ENCODE measurements around the gene FLOT2. TPM values are rescaled to one million over a fixed set of nuclear protein-coding genes. Genes with fewer than 3 reads are reported as not detected.
"Not testable (repeated sequence)": the region's sequence is repeated elsewhere in the genome, so short reads cannot be mapped to it uniquely, and the experiment has no call there.

Gene FLOT2
- total and polyA plus RNA-seq, 4 donors, result 34.9 to 138 (median 84.5) TPM

DNA sequence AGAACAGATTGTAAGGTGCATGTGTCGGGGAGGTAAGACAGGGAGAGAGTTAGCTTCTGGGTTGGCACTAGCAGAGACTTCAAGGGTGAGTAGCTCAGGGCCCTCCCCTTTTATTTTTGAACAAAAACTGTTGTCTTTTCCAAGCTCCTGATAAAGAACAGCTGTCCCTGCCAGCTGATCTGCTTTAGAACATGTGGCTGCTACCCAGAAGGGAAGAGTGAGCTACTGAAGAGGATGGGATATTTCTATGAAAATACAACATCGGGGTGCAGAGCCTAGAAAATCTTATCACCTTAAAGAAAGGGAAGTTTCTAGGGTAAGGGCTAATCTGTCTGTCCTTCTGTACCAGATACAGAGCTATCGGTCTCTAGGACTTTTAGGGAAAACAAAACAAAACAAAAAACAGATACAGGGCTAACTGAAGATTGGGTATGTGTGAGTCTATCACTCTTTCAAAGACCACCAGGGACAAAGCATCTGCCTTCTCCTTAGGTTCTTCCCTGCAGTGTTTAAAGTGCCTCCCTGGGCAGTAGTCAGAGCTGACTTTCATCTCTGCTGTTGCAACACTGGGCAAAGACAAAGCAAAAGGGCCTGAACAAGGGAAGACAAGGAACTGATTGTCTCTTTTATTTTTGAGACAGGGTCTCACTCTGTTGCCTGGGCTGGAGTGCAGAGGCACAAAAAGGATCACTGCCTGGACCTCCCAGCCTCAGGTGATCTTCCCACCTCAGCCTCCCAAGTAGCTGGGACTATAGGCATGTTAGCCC is 10.4 kb upstream of the FLOT2 start:
- no peaks in the 10 kb centered on the region for H3K9me3 ChIP-seq (ENCODE audit: control insufficient read depth, insufficient read depth, low read length)
- WGBS (ENCODE audit: insufficient coverage), result 100% methylated on average over 1 of the region's 3 CpGs
- H3K36me3 ChIP-seq (ENCODE audit: control insufficient read depth, insufficient read depth, low read length), result peaks cover 74% of the 10 kb centered on the region
- no peak overlapping the region for H3K27ac ChIP-seq (ENCODE audit: low read depth, low read length)
- no peak overlapping the region for H3K4me3 ChIP-seq (ENCODE audit: low read depth, low read length)
- peaks cover 12% of the 10 kb centered on the region for H3K4me1 ChIP-seq (ENCODE audit: control insufficient read depth, insufficient read depth, low read length)
- H3K27me3 ChIP-seq (ENCODE audit: control insufficient read depth, insufficient read depth, low read length), result no peaks in the 10 kb centered on the region
- no peak for DNase-seq (ENCODE audit: low read depth in 4 of 6, low spot score in 6 of 6)

DNA sequence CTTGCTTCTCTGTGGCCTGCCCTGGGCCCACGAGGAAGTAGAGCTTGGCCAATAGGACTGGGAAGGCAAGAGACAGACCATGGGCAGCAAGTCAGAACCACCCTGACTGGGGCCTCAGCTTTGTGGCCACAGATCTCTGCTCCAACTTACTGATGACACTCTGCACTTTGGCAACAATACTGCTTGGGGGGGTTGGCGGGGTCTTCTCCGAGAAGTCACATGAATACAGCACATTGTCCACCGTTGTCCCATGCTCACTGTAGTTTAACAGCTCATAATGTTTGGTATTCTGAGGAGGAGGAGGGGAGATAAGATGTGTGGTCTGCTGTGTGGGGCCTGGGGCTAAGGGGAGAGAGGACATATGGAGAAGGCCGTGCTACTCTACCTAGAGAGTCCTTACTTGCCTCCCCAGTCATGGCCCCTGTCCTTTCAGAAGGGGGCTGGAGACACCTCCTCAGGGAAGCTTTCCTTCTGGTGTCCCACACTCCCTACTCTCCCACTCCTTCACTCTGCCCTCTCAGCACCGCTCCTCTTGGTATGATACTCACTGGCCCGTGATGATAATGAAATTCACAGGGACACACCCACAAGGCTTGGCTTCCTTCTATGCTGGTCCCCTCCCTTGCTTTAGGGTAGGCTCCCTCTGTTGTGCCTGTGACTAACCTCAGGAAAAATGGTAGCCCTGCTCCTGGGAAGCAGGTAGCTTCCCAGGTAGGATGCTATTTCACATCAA is 9.3 kb upstream of the FLOT2 start:
- H3K27ac ChIP-seq (ENCODE audit: low read depth, low read length), result no peak overlapping the region
- DNase-seq (ENCODE audit: low read depth in 4 of 6, low spot score in 6 of 6), result no peak
- WGBS (ENCODE audit: insufficient coverage), result 62% methylated on average over 3 of the region's 7 CpGs

DNA sequence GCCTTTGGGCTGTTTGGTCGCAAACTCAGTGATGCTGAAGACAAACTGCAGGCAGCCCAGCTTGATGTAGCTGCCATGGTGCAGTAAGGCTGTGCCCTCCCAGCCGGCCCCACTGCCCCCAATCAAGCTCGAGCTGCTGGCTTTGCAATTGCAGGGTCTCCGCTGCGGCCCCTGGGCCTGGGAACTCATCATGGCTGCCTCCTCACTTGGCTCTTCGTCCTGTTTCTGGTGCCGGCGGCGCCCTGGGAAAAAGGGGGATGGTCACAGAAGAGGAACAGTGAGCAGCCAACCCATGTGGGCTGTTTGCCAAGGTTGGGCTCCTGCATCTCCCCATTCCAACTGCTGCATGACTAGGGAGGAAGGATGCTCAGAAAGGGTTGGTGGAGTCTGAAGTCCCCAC is 8.7 kb upstream of the FLOT2 start:
- no peak overlapping the region for H3K4me3 ChIP-seq (ENCODE audit: low read depth, low read length)
- no peak overlapping the region for H3K27ac ChIP-seq (ENCODE audit: low read depth, low read length)
- WGBS (ENCODE audit: insufficient coverage), result 52% methylated on average over 9 of the region's 9 CpGs
- no peaks in the 10 kb centered on the region for H3K9me3 ChIP-seq (ENCODE audit: control insufficient read depth, insufficient read depth, low read length)
- DNase-seq (ENCODE audit: low read depth in 4 of 6, low spot score in 6 of 6), result peak in 2 of 6 donors; percentile 23 to 42
- peaks cover 59% of the 10 kb centered on the region for H3K36me3 ChIP-seq (ENCODE audit: control insufficient read depth, insufficient read depth, low read length)
- H3K27me3 ChIP-seq (ENCODE audit: control insufficient read depth, insufficient read depth, low read length), result no peaks in the 10 kb centered on the region
- H3K4me1 ChIP-seq (ENCODE audit: control insufficient read depth, insufficient read depth, low read length), result peaks cover 23% of the 10 kb centered on the region

More for the DNA sequence above, 9.3 kb upstream of the FLOT2 start:
- H3K27me3 ChIP-seq (ENCODE audit: control insufficient read depth, insufficient read depth, low read length), result no peaks in the 10 kb centered on the region
- no peaks in the 10 kb centered on the region for H3K9me3 ChIP-seq (ENCODE audit: control insufficient read depth, insufficient read depth, low read length)
- no peak overlapping the region for H3K4me3 ChIP-seq (ENCODE audit: low read depth, low read length)
- peaks cover 64% of the 10 kb centered on the region for H3K36me3 ChIP-seq (ENCODE audit: control insufficient read depth, insufficient read depth, low read length)
- H3K4me1 ChIP-seq (ENCODE audit: control insufficient read depth, insufficient read depth, low read length), result peaks cover 17% of the 10 kb centered on the region

DNA sequence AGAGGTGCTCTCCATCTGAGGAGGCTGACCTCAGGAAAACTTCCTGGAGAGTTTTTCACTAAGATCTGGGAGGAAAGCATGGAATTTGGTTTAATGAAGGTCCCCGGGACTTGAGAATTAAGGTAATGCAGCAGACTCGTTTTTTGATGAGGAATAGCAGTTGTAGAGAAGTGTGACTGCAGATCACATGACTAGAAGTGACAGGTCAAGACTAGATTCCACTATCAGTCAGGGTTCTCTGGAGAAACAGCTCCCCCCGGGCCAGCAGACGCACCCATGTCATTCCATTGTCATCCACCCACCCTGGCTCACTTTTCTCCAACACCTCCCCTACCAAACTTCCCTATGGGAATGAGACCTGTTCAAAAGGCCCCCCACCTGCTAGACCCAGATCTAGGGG is 7.3 kb upstream of the FLOT2 start:
- DNase-seq (ENCODE audit: low read depth in 4 of 6, low spot score in 6 of 6), result no peak
- H3K4me1 ChIP-seq (ENCODE audit: control insufficient read depth, insufficient read depth, low read length), result peaks cover 30% of the 10 kb centered on the region
- H3K27ac ChIP-seq (ENCODE audit: low read depth, low read length), result no peak overlapping the region
- H3K27me3 ChIP-seq (ENCODE audit: control insufficient read depth, insufficient read depth, low read length), result no peaks in the 10 kb centered on the region
- H3K4me3 ChIP-seq (ENCODE audit: low read depth, low read length), result no peak overlapping the region
- 81% methylated on average over 2 of the region's 4 CpGs for WGBS (ENCODE audit: insufficient coverage)
- no peaks in the 10 kb centered on the region for H3K9me3 ChIP-seq (ENCODE audit: control insufficient read depth, insufficient read depth, low read length)
- H3K36me3 ChIP-seq (ENCODE audit: control insufficient read depth, insufficient read depth, low read length), result peaks cover 56% of the 10 kb centered on the region

DNA sequence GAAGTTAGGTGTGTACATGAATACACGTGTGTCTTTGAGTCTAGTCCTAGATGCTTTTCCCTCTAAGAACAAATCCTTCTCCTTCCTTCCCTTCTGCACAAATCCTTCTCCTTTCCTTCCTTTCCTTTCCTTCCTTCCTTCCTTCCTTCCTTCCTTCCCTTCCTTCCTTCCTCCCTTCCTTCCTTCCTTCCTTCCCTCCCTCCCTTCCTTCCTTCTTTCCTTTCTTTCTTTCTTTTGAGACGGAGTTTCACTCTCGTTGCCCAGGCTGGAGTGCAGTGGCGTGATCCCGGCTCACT is 6.0 kb upstream of the FLOT2 start:
- 73% methylated on average over 3 of the region's 5 CpGs for WGBS (ENCODE audit: insufficient coverage)
- H3K9me3 ChIP-seq (ENCODE audit: control insufficient read depth, insufficient read depth, low read length); H3K27me3 ChIP-seq (ENCODE audit: control insufficient read depth, insufficient read depth, low read length); H3K4me3 ChIP-seq (ENCODE audit: low read depth, low read length); DNase-seq (ENCODE audit: low read depth in 4 of 6, low spot score in 6 of 6); H3K27ac ChIP-seq (ENCODE audit: low read depth, low read length): not testable (repeated sequence)
- H3K36me3 ChIP-seq (ENCODE audit: control insufficient read depth, insufficient read depth, low read length), result peaks cover 46% of the 10 kb centered on the region
- H3K4me1 ChIP-seq (ENCODE audit: control insufficient read depth, insufficient read depth, low read length), result peaks cover 31% of the 10 kb centered on the region

DNA sequence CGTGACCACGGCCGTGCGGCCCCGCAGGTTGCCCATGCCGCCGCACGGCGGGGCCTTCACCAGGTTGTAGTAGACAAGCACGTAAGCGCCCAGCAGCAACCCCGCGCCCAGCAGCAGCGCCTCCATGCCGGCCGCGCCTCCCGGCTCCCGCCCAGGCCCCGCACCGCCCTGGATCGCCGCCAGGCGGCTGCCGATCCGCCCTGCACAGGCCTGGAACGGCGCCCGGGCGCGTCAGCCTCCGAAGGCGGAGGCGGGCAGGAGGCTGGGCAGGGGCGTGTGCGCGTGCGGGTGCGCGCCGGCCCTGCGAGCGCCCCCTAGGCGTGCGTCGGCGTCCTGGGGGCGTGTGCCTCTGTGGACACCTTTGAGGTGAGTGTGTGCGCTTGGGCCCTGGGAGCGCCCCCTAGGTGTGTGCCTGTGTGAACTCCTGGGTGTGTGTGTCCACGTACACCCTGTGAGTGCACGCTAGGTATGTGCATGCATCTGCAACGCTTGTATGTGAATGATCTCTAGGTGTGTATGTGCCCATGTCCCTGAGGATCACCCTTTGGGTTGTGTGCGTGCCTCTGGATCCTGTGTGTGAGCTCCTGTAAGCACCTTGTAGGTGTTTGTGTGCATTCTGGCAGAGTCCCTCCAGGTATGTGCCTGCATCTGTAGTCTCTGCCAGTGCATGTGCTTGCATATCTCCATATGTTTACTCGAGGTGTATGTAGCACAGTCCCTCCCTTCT is 5.4 kb upstream of the FLOT2 start, which contains the start of gene DHRS13:
DHRS13 (minus strand) TSS at position 261 of the 727 bp plus-strand sequence; CDS start at position 126, 135 bp downstream.
- no peaks in the 10 kb centered on the region for H3K27me3 ChIP-seq (ENCODE audit: control insufficient read depth, insufficient read depth, low read length)
- peak; percentile 62 to 97 (median 86) for DNase-seq (ENCODE audit: low read depth in 4 of 6, low spot score in 6 of 6)

DNA sequence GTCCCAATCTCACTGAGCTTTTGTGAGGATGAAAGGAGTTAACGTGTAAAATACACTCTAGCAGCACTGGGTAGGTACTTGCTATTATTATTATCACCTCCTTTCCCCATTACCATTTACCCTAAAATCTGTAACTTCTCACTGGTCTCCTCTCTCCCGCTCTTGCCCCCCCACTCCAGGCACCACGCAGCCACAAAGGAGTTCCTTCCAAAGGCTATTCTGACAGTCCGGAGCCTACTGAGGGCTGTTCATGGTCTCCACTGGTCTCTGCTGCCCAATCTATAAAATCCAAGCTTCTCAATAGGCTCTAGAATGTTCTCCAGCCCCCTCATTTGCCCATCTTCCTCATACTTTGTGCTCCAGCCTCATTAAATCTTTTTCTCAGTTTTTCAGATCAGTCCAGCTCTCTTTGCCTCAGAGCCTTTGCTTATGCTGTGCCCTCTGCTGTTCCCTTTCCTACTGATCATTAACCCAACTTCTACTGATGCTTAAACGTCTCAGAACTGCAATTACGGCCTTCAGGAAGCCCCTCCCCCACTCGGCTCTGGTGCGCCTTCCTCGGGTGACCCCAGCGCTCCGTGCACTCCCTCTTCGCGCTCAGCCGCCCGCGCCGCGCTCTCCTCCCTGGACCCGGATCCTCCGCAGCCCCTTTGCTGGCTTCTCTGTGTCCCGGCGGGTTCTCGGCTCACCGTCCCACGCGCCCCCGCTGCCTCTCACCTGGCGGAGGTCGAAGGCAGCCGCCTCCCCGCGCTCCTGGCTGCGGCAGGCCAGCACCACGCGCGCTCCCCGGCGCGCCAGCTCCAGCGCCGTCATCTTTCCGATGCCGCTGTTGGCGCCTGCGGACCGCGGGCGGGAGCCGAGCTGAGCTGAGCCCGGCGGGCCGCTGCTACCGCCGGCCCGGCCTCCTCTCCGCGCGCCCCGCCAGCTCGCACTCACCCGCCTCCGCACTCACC is 4.6 kb upstream of the FLOT2 start:
- H3K9me3 ChIP-seq (ENCODE audit: control insufficient read depth, insufficient read depth, low read length), result no peaks in the 10 kb centered on the region
- WGBS (ENCODE audit: insufficient coverage), result 2% methylated on average over 61 of the region's 62 CpGs

More for the DNA sequence above, 5.4 kb upstream of the FLOT2 start, which contains the start of gene DHRS13:
- no peaks in the 10 kb centered on the region for H3K9me3 ChIP-seq (ENCODE audit: control insufficient read depth, insufficient read depth, low read length)
- H3K4me1 ChIP-seq (ENCODE audit: control insufficient read depth, insufficient read depth, low read length), result peaks cover 36% of the 10 kb centered on the region
- H3K36me3 ChIP-seq (ENCODE audit: control insufficient read depth, insufficient read depth, low read length), result peaks cover 44% of the 10 kb centered on the region
- peak within 1 kb of the TSS; percentile 63 for H3K4me3 ChIP-seq (ENCODE audit: low read depth, low read length)
- H3K27ac ChIP-seq (ENCODE audit: low read depth, low read length), result peak within 1 kb of the TSS; percentile 76
- under 1% methylated on average over 54 of the region's 55 CpGs for WGBS (ENCODE audit: insufficient coverage)

DNA sequence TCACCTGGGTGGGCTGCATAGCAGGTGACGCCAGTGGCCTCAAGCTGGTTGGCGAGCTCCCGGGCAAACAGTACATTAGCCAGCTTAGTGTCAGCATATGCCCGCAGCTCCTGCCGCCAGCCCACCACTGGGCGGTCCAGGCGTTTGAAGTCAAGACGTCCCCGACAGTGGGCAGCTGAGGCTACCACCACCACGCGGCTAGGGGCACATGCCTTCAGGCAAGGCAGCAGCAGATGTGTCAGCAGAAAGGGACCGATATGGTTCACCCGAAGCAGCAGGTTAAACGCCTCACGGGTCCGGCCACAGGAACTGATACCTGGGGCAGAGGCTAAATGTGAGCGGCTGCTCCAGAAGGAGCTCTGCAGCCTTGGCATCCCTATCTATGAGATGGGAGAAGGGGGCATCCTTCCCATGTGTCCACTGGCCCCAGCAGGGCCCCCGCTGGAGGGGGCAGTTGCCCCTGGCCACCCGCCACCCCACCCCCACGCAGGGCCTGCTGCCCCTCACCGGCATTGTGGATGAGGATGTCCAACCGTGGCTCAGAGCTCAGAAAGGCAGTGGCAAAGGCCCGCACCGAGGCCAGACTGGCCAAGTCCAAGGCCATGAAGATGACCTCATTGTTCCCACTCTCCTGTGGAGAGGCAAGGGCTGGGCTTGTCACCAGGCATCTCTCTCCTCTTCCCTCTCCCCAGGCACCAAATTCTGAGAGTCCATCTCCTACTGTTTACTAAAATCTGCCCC is 3.6 kb upstream of the FLOT2 start:
- 89% methylated on average over 23 of the region's 24 CpGs for WGBS (ENCODE audit: insufficient coverage)
- H3K27ac ChIP-seq (ENCODE audit: low read depth, low read length), result no peak overlapping the region
- no peaks in the 10 kb centered on the region for H3K27me3 ChIP-seq (ENCODE audit: control insufficient read depth, insufficient read depth, low read length)
- H3K36me3 ChIP-seq (ENCODE audit: control insufficient read depth, insufficient read depth, low read length), result peaks cover 30% of the 10 kb centered on the region
- peaks cover 40% of the 10 kb centered on the region for H3K4me1 ChIP-seq (ENCODE audit: control insufficient read depth, insufficient read depth, low read length)
- H3K9me3 ChIP-seq (ENCODE audit: control insufficient read depth, insufficient read depth, low read length), result no peaks in the 10 kb centered on the region
- no peak overlapping the region for H3K4me3 ChIP-seq (ENCODE audit: low read depth, low read length)
- no peak for DNase-seq (ENCODE audit: low read depth in 4 of 6, low spot score in 6 of 6)

More for the DNA sequence above, 4.6 kb upstream of the FLOT2 start:
- peak in 4 of 6 donors; percentile 20 to 85 (median 59) for DNase-seq (ENCODE audit: low read depth in 4 of 6, low spot score in 6 of 6)
- peaks cover 42% of the 10 kb centered on the region for H3K4me1 ChIP-seq (ENCODE audit: control insufficient read depth, insufficient read depth, low read length)
- H3K4me3 ChIP-seq (ENCODE audit: low read depth, low read length), result peak overlapping the region; percentile 63
- peaks cover 37% of the 10 kb centered on the region for H3K36me3 ChIP-seq (ENCODE audit: control insufficient read depth, insufficient read depth, low read length)
- H3K27ac ChIP-seq (ENCODE audit: low read depth, low read length), result peak overlapping the region; percentile 76
- H3K27me3 ChIP-seq (ENCODE audit: control insufficient read depth, insufficient read depth, low read length), result no peaks in the 10 kb centered on the region
